ENCODE measurements around the gene ARID1B.

GRCh38 chr6:157101166-157101565 lies 324.0 kb downstream of the ARID1B start:
- TF ChIP-seq CTCF (IDR thresholded peaks at IDR 0.05) = no peak
- no peak for TF ChIP-seq POLR2A (IDR thresholded peaks at IDR 0.05)
